Right lobe of liver (tissue), 4 donors: ENCODE results near the gene PTPN1.

Source experiments
- CTCF ChIP-seq, 4 donors: fragments of 200-600 bp in 3 of 4; fragments of 450-650 bp in 1 of 4; IDR thresholded peaks; one replicate each; pipeline versions ENCODE4 v1.5.1 to v1.8.0; 2016 to 2022; ENCODE audit warnings: antibody characterized with exemption in 4 of 4, mild to moderate bottlenecking in 2 of 4
- POLR2A ChIP-seq: fragments of 450-650 bp; IDR thresholded peaks from one replicate; pipeline ENCODE4 v1.6.1; 2017; ENCODE audit warnings: antibody characterized with exemption, mild to moderate bottlenecking
- donor health status: DM: no; HTN: no; CAD: no.
- donor health status: DM: no; HTN: no; CAD: no.
- donor health status: DM: no; HTN: yes; CAD: no.

DNA sequence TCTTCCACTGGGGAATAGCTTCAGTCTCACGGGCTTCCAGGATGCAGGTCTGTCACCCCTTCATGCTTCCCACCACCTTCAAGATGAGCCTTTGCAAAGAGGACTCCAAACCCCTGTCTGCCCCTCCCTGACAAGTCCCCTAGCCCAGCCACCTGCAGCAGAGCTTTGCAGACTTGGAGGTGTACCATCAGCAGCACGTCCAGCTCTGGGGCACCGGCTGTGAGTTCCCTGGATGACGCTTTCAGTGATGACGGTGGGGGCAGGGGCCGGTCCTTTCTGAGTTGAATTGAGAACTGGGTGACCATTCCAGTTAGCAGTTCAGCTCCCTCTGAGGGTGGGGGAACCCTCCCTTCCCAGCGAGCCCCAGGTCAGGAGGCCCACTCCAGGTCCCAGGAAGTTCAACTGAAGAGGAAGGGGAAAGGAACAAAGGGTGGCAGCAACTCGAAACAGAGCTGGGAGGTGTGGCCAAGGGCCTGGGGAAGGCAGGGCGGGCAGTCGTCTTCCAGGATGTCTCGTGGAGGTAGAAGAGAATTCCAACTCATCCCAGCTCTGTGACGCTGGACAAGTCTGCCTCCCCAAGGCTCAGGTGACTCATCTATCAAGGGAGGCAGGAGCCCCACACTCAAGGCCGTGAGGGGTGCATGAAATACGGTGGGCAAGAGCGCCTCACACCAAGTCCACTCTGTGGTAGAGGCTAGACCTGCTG lies 86.0 kb downstream of the PTPN1 start:
- no peak for TF ChIP-seq CTCF (IDR thresholded peaks at IDR 0.05)
- no peak for TF ChIP-seq POLR2A
